Measurements from ENCODE around the gene TPPP.
"Not testable (repeated sequence)": the region's sequence is repeated elsewhere in the genome, so short reads cannot be mapped to it uniquely, and the experiment has no call there.

GRCh38 chr5:678521-678920 is 14.6 kb downstream of the TPPP start:
- not testable (repeated sequence) for TF ChIP-seq CTCF (IDR thresholded peaks at IDR 0.05); EZH2 (IDR thresholded peaks at IDR 0.05; ENCODE audit: borderline replicate concordance, insufficient read depth, low read depth, low read length, poor library complexity, severe bottlenecking)

Data from B cell (primary cell).